ENCODE measurements around the gene BICD1. TPM values are rescaled to one million over a fixed set of nuclear protein-coding genes. Genes with fewer than 3 reads are reported as not detected.

Gene BICD1
- total and polyA plus RNA-seq, 9 donors = 7.7 to 16.9 (median 9.4) TPM

DNA sequence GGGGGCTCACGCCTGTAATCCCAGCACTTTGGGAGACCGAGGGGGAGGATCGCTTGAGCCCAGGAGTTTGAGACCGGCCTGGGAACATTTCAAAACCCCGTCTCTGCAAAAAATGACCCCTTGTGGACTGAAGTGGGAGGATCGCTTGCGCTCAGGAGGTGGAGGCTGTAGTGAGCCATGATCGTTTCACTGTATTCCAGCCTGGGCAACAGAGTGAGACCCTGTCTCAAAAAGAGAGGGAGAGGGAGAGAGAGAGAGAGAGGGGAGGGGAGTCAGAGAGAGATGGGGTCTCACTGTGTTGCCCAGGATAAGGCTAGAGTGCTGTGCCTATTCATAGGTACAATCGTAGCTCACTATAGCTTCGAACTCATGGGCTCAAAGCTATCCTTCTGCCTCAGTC lies 295.5 kb downstream of the BICD1 start:
- Histone ChIP-seq H3K27ac (ENCODE audit: low read length) (no peak overlapping the region), H3K9me3 (replicated peaks; ENCODE audit: control insufficient read depth, low read depth, low read length) (no peaks in the 10 kb centered on the region), H3K36me3 (ENCODE audit: control insufficient read depth, insufficient read depth, low read length) (no peaks in the 10 kb centered on the region), H3K27me3 (ENCODE audit: control insufficient read depth, insufficient read depth, low read length) (peaks cover 31% of the 10 kb centered on the region), H3K4me1 (ENCODE audit: control insufficient read depth, insufficient read depth, low read length) (peaks cover 11% of the 10 kb centered on the region), H3K4me3 (ENCODE audit: low read length) (no peak overlapping the region)
- WGBS (ENCODE audit: insufficient coverage) = 93% methylated on average over 2 of the region's 10 CpGs
- DNase-seq = no peak

DNA sequence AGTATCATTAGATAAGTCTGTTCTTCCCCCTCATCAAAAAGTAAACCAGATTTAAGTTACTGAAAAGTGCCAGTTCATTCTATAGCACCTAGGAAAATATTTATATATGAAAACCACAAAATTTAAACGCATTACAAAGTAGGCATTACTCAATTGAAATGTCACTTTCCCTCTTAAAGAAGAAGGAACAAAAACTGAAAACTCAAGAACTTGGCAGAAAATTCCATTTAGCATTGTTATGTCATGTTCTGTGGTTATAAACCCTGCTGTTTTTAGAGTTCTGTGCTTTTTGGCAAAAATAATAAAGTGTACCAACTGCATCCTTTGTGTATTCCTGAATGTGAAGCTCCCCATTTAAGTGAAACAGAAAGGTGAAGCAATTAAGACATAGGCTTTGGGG lies 296.3 kb downstream of the BICD1 start:
- peaks cover 11% of the 10 kb centered on the region for H3K4me1 ChIP-seq (ENCODE audit: control insufficient read depth, insufficient read depth, low read length)
- no peak overlapping the region for H3K4me3 ChIP-seq (ENCODE audit: low read length)
- peaks cover 28% of the 10 kb centered on the region for H3K27me3 ChIP-seq (ENCODE audit: control insufficient read depth, insufficient read depth, low read length)
- no peak overlapping the region for H3K27ac ChIP-seq (ENCODE audit: low read length)
- no peak for DNase-seq
- WGBS (ENCODE audit: insufficient coverage) = no CpG with 5 or more reads among the region's 1 CpG
- H3K9me3 ChIP-seq (replicated peaks; ENCODE audit: control insufficient read depth, low read depth, low read length) = no peaks in the 10 kb centered on the region
- H3K36me3 ChIP-seq (ENCODE audit: control insufficient read depth, insufficient read depth, low read length) = no peaks in the 10 kb centered on the region

DNA sequence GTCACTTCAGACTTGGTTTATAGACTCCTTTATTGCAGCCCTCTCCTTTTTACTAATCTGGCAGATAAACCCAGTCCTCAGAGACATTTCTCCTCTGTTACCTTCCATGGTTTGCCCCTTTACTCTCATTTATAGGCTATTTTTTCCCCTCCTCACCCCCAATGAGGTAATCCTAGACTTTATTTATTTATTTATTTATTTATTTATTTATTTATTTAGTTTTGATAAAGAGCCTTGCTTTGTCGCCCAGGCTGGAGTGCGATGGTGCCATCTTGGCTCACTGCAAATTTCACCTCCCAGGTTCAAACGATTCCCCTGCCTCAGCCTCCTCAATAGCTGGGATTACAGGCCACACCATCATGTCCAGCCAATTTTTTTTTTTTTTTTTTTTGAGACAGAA lies 301.1 kb downstream of the BICD1 start:
- Histone ChIP-seq H3K4me3 (ENCODE audit: low read length) (no peak overlapping the region), H3K4me1 (ENCODE audit: control insufficient read depth, insufficient read depth, low read length) (no peaks in the 10 kb centered on the region), H3K36me3 (ENCODE audit: control insufficient read depth, insufficient read depth, low read length) (no peaks in the 10 kb centered on the region), H3K27ac (ENCODE audit: low read length) (no peak overlapping the region), H3K27me3 (ENCODE audit: control insufficient read depth, insufficient read depth, low read length) (no peaks in the 10 kb centered on the region), H3K9me3 (replicated peaks; ENCODE audit: control insufficient read depth, low read depth, low read length) (no peaks in the 10 kb centered on the region)
- 100% methylated on average over 2 of the region's 3 CpGs for WGBS (ENCODE audit: insufficient coverage)
- no peak for DNase-seq

DNA sequence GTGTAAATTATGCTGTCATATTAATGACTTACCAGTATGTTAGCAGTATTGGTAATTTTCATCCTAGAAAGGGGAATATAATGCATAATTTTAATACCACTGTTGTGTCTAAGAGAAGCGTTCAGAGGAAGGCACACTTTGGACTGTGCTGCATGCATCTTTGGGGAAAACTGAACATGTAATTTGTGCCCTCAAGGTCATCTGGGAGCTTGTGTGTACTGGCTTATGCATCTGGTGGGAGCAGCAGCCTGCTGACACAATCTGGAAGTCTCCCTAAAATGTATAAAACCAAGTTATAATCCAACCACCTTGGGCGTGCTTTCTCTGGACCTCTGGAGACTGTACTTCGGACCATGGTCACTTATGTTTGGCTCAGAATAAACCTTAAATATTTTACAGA lies 306.8 kb downstream of the BICD1 start:
- H3K9me3 ChIP-seq (replicated peaks; ENCODE audit: control insufficient read depth, low read depth, low read length) = no peaks in the 10 kb centered on the region
- no peaks in the 10 kb centered on the region for H3K27me3 ChIP-seq (ENCODE audit: control insufficient read depth, insufficient read depth, low read length)
- H3K4me3 ChIP-seq (ENCODE audit: low read length) = no peak overlapping the region
- no peaks in the 10 kb centered on the region for H3K4me1 ChIP-seq (ENCODE audit: control insufficient read depth, insufficient read depth, low read length)
- 0% methylated on average over 1 of the region's 3 CpGs for WGBS (ENCODE audit: insufficient coverage)
- no peak for DNase-seq
- H3K27ac ChIP-seq (ENCODE audit: low read length) = no peak overlapping the region
- H3K36me3 ChIP-seq (ENCODE audit: control insufficient read depth, insufficient read depth, low read length) = no peaks in the 10 kb centered on the region

DNA sequence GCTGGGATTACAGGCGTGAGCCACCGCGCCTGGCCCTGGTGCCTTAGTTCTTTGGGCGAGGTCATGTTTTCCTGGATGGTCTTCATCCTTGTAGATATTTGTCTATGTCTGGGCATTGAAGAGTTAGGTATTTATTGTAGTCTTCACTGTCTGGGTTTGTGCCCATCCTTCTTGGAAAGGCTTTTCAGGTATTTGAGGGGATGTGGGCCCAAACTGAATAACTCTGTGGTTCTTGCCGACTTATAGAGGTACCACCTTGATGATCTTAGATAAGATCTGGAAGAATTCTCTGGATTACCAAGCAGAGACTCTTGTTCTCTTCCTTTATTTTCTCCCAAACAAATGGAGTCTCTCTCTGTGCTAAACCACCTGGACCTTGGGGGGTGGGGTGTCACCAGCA lies 311.6 kb downstream of the BICD1 start:
- no peak overlapping the region for H3K4me3 ChIP-seq (ENCODE audit: low read length)
- H3K27ac ChIP-seq (ENCODE audit: low read length) = no peak overlapping the region
- H3K27me3 ChIP-seq (ENCODE audit: control insufficient read depth, insufficient read depth, low read length) = no peaks in the 10 kb centered on the region
- DNase-seq = no peak
- WGBS (ENCODE audit: insufficient coverage) = no CpG with 5 or more reads among the region's 5 CpGs
- no peaks in the 10 kb centered on the region for H3K4me1 ChIP-seq (ENCODE audit: control insufficient read depth, insufficient read depth, low read length)
- no peaks in the 10 kb centered on the region for H3K9me3 ChIP-seq (replicated peaks; ENCODE audit: control insufficient read depth, low read depth, low read length)
- no peaks in the 10 kb centered on the region for H3K36me3 ChIP-seq (ENCODE audit: control insufficient read depth, insufficient read depth, low read length)

DNA sequence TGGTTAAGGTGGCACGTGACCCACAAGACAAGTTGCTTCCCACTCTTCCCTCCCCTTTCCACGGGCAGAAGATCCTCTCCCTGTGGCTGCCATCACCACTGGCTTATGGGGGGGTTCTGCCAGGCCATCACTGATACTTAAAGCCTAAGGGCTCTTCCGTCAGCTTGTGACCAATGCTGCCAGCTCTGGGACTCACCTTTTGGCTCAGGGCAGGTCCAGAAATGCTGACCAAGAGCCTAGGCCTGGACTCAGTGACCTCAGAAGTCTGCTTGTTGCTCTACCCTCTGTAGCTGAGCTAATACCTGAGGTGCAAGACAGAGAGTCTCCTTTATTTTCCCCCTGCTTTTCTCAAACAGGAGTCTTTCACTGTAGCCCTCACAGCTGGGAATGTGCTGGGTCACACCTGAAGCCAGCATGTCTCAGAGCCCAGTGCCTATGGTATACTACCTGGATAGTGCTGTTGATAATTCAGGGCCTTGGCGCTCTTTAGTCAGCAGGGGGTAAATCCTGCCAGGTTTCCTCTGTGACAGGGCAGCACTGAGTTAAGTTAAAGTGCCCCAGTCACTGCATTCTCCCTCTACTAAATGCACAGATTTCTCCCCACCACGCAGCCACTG lies 312.4 kb downstream of the BICD1 start:
- H3K4me1 ChIP-seq (ENCODE audit: control insufficient read depth, insufficient read depth, low read length) = no peaks in the 10 kb centered on the region
- H3K36me3 ChIP-seq (ENCODE audit: control insufficient read depth, insufficient read depth, low read length) = no peaks in the 10 kb centered on the region
- no CpG with 5 or more reads among the region's 5 CpGs for WGBS (ENCODE audit: insufficient coverage)
- no peak for DNase-seq
- no peaks in the 10 kb centered on the region for H3K27me3 ChIP-seq (ENCODE audit: control insufficient read depth, insufficient read depth, low read length)
- H3K9me3 ChIP-seq (replicated peaks; ENCODE audit: control insufficient read depth, low read depth, low read length) = no peaks in the 10 kb centered on the region
- H3K27ac ChIP-seq (ENCODE audit: low read length) = no peak overlapping the region
- H3K4me3 ChIP-seq (ENCODE audit: low read length) = no peak overlapping the region

DNA sequence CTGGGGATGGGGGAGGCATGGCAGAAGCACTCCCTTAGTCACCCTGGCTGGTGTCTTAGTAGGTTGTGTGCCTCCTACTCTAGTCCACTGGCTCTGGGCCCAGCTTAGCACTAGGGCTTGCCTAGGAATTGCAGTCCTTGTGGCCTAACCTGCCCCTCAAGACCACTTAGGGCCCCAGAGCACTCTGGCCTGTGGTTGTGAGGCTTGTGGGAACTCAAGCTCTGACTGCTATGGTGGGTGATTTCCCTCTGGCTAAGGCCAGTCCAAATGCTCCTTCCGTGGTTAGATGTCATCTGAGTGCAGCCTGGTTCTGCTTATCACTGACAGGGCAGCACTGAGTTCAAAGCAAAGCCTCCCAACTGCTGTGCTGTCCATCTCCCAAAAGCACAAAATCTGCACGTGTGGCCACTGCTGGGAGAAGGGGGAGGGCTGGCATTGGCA lies 312.9 kb downstream of the BICD1 start:
- H3K36me3 ChIP-seq (ENCODE audit: control insufficient read depth, insufficient read depth, low read length) = no peaks in the 10 kb centered on the region
- WGBS (ENCODE audit: insufficient coverage) = 0% methylated on average over 1 of the region's 2 CpGs
- H3K4me1 ChIP-seq (ENCODE audit: control insufficient read depth, insufficient read depth, low read length) = no peaks in the 10 kb centered on the region
- no peak overlapping the region for H3K4me3 ChIP-seq (ENCODE audit: low read length)
- H3K27ac ChIP-seq (ENCODE audit: low read length) = no peak overlapping the region
- no peaks in the 10 kb centered on the region for H3K27me3 ChIP-seq (ENCODE audit: control insufficient read depth, insufficient read depth, low read length)
- H3K9me3 ChIP-seq (replicated peaks; ENCODE audit: control insufficient read depth, low read depth, low read length) = no peaks in the 10 kb centered on the region
- peak; percentile 11 for DNase-seq

DNA sequence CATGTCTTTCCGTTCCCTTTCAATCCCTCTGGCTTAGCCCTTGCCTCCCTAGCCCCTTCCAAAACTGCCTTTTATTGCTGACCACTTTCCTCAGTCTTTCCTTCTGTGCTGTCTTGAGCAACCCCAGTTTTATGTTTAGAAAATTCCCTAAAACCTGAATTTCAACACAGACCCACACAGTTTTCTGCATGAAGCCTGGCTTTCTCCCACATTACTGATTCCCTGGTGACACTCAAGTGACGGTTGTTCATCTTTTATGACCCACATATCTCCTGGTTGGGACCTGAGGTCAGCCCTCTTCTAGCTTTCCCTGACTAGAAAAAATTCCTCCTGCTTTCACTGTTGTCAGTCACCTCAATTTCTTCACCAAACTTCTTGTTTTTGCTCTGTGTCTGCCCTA lies 313.7 kb downstream of the BICD1 start:
- Histone ChIP-seq H3K27ac (ENCODE audit: low read length) (no peak overlapping the region), H3K4me3 (ENCODE audit: low read length) (no peak overlapping the region), H3K36me3 (ENCODE audit: control insufficient read depth, insufficient read depth, low read length) (no peaks in the 10 kb centered on the region), H3K4me1 (ENCODE audit: control insufficient read depth, insufficient read depth, low read length) (no peaks in the 10 kb centered on the region), H3K9me3 (replicated peaks; ENCODE audit: control insufficient read depth, low read depth, low read length) (no peaks in the 10 kb centered on the region), H3K27me3 (ENCODE audit: control insufficient read depth, insufficient read depth, low read length) (no peaks in the 10 kb centered on the region)
- DNase-seq = no peak
- 63% methylated on average over 2 of the region's 2 CpGs for WGBS (ENCODE audit: insufficient coverage)

DNA sequence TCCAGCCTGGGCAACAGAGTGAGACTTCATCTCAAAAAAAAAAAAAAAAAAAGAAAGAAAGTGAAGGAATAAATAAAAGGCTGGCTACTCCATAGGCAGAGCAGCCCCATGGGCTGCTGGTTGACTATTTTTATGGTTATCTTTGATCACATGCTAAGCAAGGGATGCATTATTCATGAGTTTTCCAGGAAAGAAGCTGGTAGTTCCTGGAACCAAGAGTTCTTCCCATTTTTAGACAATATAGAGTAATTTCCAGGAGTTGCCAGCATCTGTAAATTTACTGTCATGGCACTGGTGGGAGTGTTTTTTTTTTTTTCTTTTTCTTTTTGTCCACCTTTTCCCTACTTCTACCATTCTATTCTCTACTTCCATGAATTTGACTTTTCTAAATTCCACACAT lies 316.9 kb downstream of the BICD1 start:
- no peak for DNase-seq
- no peak overlapping the region for H3K4me3 ChIP-seq (ENCODE audit: low read length)
- no peaks in the 10 kb centered on the region for H3K27me3 ChIP-seq (ENCODE audit: control insufficient read depth, insufficient read depth, low read length)
- H3K27ac ChIP-seq (ENCODE audit: low read length) = no peak overlapping the region
- no peaks in the 10 kb centered on the region for H3K9me3 ChIP-seq (replicated peaks; ENCODE audit: control insufficient read depth, low read depth, low read length)
- no peaks in the 10 kb centered on the region for H3K4me1 ChIP-seq (ENCODE audit: control insufficient read depth, insufficient read depth, low read length)
- no peaks in the 10 kb centered on the region for H3K36me3 ChIP-seq (ENCODE audit: control insufficient read depth, insufficient read depth, low read length)

DNA sequence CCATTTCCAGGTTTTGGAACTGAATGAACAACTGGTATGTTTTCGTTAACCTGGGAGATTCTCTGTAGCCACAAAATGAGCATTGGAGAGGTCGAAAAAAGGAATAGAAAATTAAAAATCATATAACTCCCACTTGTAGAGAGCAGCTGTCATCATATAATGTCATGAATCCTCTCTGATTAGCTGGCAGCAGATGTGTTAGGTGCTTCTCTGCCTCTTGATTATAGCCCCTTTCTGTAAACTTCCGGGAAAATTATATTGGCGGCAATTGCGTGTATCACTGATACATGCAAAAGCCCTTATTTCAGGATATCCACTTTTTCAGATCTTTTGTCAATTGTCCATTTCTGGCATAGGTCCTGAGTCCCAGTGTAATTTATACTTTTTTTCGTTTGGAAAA lies 324.4 kb downstream of the BICD1 start:
- no peaks in the 10 kb centered on the region for H3K4me1 ChIP-seq (ENCODE audit: control insufficient read depth, insufficient read depth, low read length)
- WGBS (ENCODE audit: insufficient coverage) = no CpG with 5 or more reads among the region's 6 CpGs
- H3K27me3 ChIP-seq (ENCODE audit: control insufficient read depth, insufficient read depth, low read length) = no peaks in the 10 kb centered on the region
- no peak for DNase-seq
- no peak overlapping the region for H3K27ac ChIP-seq (ENCODE audit: low read length)
- no peaks in the 10 kb centered on the region for H3K9me3 ChIP-seq (replicated peaks; ENCODE audit: control insufficient read depth, low read depth, low read length)
- H3K4me3 ChIP-seq (ENCODE audit: low read length) = no peak overlapping the region
- no peaks in the 10 kb centered on the region for H3K36me3 ChIP-seq (ENCODE audit: control insufficient read depth, insufficient read depth, low read length)
